Measurements from ENCODE around the gene IL6ST.
A peak's percentile ranks its signal among the peaks of the same experiment; 100 is the strongest.
"Not testable (repeated sequence)": the region's sequence is repeated elsewhere in the genome, so short reads cannot be mapped to it uniquely, and the experiment has no call there.

The IL6ST gene

DNA sequence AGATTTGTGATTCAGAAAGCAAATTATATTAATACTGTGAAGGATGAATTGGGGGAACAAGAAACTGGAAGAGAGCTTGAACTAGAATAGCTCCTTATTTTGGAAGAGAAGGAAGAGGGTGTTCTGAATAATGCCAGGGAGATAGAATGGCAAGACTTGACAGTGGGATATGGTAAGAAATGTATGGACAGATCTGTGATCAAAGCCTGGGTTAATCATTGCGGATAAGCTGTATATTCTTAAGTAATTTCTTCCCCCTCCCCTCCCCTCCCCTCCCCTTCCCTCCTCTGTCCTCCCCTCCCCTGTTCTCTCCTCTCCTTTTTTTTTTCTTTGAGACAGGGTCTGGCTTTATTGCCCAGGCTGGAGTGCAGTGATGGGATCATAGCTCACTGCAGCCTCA lies 10.1 kb upstream of the IL6ST start:
- Histone ChIP-seq H3K27me3 (ENCODE audit: insufficient read depth, low read length) (no peaks in the 10 kb centered on the region), H3K79me2 (ENCODE audit: control insufficient read depth, insufficient read depth, low read length, unreplicated experiment) (no peaks in the 10 kb centered on the region), H2AFZ (ENCODE audit: low read length, unreplicated experiment) (no peak overlapping the region), H3K36me3 (ENCODE audit: insufficient read depth, low read length) (no peaks in the 10 kb centered on the region), H3K27ac (ENCODE audit: low read depth, low read length) (no peak overlapping the region), H3K4me3 (ENCODE audit: low read depth, low read length) (no peak overlapping the region), H3K4me1 (ENCODE audit: control insufficient read depth, insufficient read depth, low read length, unreplicated experiment) (peaks cover 25% of the 10 kb centered on the region)

DNA sequence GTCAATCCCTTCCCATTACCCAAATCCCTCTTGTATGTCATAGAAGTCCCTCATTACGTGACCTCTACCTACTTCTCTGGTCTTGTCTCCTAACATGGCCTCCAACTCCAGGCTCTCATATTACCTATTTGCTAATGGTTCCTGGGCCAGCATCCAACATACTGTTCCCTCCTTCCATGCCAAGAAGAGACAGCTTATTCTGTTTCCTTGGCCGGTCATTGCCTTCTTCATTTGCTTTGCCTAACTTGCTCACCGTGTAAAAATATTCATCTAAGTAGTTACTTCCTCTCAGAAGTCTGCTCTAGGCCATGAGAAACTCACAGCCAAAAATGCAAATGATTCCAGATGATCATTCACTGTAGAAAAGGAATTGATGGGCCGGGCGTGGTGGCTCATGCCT lies 8.9 kb upstream of the IL6ST start:
- Histone ChIP-seq H3K36me3 (ENCODE audit: insufficient read depth, low read length) (no peaks in the 10 kb centered on the region), H3K79me2 (ENCODE audit: control insufficient read depth, insufficient read depth, low read length, unreplicated experiment) (no peaks in the 10 kb centered on the region), H3K4me1 (ENCODE audit: control insufficient read depth, insufficient read depth, low read length, unreplicated experiment) (peaks cover 22% of the 10 kb centered on the region), H3K27ac (ENCODE audit: low read depth, low read length) (peak overlapping the region; percentile 60), H3K4me3 (ENCODE audit: low read depth, low read length) (no peak overlapping the region), H2AFZ (ENCODE audit: low read length, unreplicated experiment) (peak overlapping the region; percentile 65), H3K27me3 (ENCODE audit: insufficient read depth, low read length) (no peaks in the 10 kb centered on the region)

DNA sequence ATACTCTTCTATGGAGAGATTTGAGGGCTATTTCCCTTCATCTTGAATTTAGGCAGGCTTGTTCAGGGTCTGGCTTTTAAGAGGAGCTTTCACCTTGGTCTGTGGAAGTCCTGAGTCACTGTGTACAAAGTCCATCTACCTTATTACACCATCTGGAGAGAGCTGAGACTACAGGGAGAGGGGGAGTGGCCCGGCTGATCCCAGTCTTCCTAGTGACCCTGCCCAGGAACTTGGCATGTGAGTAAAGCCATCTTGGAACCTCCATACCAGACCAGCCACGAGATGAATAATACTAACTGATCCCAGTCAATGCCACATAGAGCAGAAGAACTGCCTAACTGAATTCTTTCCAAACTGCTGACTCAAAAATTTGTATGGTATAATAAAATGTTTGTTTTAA lies 8.4 kb upstream of the IL6ST start:
- Histone ChIP-seq H3K36me3 (ENCODE audit: insufficient read depth, low read length) (no peaks in the 10 kb centered on the region), H3K4me3 (ENCODE audit: low read depth, low read length) (no peak overlapping the region), H3K4me1 (ENCODE audit: control insufficient read depth, insufficient read depth, low read length, unreplicated experiment) (peaks cover 20% of the 10 kb centered on the region), H3K27me3 (ENCODE audit: insufficient read depth, low read length) (no peaks in the 10 kb centered on the region), H3K27ac (ENCODE audit: low read depth, low read length) (peak overlapping the region; percentile 60), H2AFZ (ENCODE audit: low read length, unreplicated experiment) (peak overlapping the region; percentile 65), H3K79me2 (ENCODE audit: control insufficient read depth, insufficient read depth, low read length, unreplicated experiment) (no peaks in the 10 kb centered on the region)

DNA sequence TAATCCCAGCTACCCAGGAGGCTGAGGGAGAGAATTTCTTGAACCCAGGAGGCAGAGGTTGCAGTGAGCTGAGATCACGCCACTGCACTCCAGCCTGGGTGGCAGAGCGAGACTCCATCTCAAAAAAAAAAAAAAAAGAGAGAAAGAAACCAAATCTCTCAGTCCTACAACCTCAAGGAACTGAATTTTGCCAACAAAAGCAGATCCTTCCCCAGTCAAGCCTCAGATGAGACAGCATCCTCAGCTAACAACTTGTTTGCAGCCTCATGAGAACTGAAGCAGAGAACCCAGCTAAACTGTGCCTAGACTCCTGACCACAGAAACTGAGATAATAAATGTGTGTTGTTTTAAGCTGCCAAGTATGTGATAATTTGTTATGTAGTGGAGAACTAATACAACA lies 7.5 kb upstream of the IL6ST start:
- Histone ChIP-seq H3K4me3 (ENCODE audit: low read depth, low read length) (no peak overlapping the region), H3K4me1 (ENCODE audit: control insufficient read depth, insufficient read depth, low read length, unreplicated experiment) (peaks cover 28% of the 10 kb centered on the region), H3K27ac (ENCODE audit: low read depth, low read length) (no peak overlapping the region), H3K79me2 (ENCODE audit: control insufficient read depth, insufficient read depth, low read length, unreplicated experiment) (no peaks in the 10 kb centered on the region), H2AFZ (ENCODE audit: low read length, unreplicated experiment) (no peak overlapping the region), H3K27me3 (ENCODE audit: insufficient read depth, low read length) (no peaks in the 10 kb centered on the region), H3K36me3 (ENCODE audit: insufficient read depth, low read length) (no peaks in the 10 kb centered on the region)

DNA sequence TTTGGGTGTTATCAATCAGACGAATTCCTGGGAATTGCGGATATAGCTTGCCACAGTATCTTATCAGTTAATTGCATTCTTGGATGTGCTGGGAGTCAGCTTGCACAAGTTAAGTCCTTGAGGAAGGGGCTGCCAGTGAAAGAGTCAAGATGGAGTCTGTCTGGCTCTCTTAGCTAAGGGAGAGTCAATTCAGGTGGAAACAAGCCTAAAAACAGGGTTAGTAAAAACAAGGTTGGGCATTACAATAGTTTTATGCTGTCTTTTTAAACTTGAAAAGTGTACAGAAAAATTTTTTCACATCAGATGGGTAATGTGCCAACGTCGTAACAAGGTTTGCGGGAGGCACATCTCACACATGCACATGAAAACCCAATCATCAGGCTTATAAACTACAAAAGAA lies 5.5 kb upstream of the IL6ST start:
- H3K36me3 ChIP-seq (ENCODE audit: insufficient read depth, low read length); H3K79me2 ChIP-seq (ENCODE audit: control insufficient read depth, insufficient read depth, low read length, unreplicated experiment); H3K4me3 ChIP-seq (ENCODE audit: low read depth, low read length); H3K27me3 ChIP-seq (ENCODE audit: insufficient read depth, low read length); H3K27ac ChIP-seq (ENCODE audit: low read depth, low read length); H2AFZ ChIP-seq (ENCODE audit: low read length, unreplicated experiment): not testable (repeated sequence)
- peaks cover 25% of the 10 kb centered on the region for H3K4me1 ChIP-seq (ENCODE audit: control insufficient read depth, insufficient read depth, low read length, unreplicated experiment)

DNA sequence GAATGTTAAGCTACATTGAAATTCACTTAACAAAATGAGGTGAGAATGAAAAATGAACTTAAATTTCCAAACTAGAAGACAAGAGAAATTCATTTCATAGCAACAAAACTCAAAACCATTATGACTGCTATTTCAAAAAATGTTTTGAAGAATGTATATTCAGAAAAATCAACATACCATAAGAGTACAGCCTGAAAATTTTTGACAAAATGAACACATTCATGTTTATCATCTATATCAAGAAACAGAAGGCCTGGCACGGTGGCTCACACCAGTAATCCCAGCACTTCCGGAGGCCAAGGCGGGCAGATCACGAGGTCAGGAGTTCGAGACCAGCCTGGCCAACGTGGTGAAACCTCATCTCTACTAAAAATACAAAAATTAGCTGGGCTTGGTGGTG lies 4.2 kb upstream of the IL6ST start:
- Histone ChIP-seq H3K27me3 (ENCODE audit: insufficient read depth, low read length) (no peaks in the 10 kb centered on the region), H3K36me3 (ENCODE audit: insufficient read depth, low read length) (no peaks in the 10 kb centered on the region), H3K79me2 (ENCODE audit: control insufficient read depth, insufficient read depth, low read length, unreplicated experiment) (peaks cover 11% of the 10 kb centered on the region), H2AFZ (ENCODE audit: low read length, unreplicated experiment) (no peak overlapping the region), H3K4me1 (ENCODE audit: control insufficient read depth, insufficient read depth, low read length, unreplicated experiment) (peaks cover 25% of the 10 kb centered on the region), H3K27ac (ENCODE audit: low read depth, low read length) (no peak overlapping the region), H3K4me3 (ENCODE audit: low read depth, low read length) (no peak overlapping the region)

DNA sequence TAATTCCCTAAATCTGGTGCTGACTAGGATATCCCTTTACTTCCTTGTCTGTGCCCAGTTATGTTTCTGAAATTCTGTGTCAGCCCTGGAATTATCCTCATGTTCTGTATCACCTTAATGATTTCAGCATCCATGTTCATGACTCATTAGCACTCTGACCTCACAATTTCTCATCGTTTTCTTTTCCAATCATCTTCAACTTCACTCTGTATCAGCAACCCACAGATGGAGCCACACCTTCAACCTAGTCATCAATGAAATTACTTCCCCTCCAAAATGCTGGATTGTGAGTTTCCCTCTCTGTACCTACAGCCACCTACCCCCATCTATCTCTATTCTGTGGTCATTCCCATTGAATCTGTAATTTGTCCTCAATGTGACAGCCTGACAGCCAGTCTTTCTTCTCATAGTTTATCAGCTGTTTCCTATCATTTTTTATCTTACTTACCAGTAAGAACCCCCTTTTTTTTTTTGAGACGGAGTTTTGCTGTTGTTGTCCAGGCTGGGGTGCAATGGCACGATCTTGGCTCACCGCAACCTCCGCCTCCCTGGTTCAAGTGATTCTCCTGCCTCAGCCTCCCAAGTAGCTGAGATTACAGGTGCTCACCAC lies 3.1 kb upstream of the IL6ST start:
- Histone ChIP-seq H3K27me3 (ENCODE audit: insufficient read depth, low read length) (no peaks in the 10 kb centered on the region), H3K79me2 (ENCODE audit: control insufficient read depth, insufficient read depth, low read length, unreplicated experiment) (peaks cover 22% of the 10 kb centered on the region), H3K4me1 (ENCODE audit: control insufficient read depth, insufficient read depth, low read length, unreplicated experiment) (peaks cover 16% of the 10 kb centered on the region), H3K36me3 (ENCODE audit: insufficient read depth, low read length) (no peaks in the 10 kb centered on the region), H2AFZ (ENCODE audit: low read length, unreplicated experiment) (no peak overlapping the region), H3K4me3 (ENCODE audit: low read depth, low read length) (no peak overlapping the region), H3K27ac (ENCODE audit: low read depth, low read length) (peak overlapping the region; percentile 97)

DNA sequence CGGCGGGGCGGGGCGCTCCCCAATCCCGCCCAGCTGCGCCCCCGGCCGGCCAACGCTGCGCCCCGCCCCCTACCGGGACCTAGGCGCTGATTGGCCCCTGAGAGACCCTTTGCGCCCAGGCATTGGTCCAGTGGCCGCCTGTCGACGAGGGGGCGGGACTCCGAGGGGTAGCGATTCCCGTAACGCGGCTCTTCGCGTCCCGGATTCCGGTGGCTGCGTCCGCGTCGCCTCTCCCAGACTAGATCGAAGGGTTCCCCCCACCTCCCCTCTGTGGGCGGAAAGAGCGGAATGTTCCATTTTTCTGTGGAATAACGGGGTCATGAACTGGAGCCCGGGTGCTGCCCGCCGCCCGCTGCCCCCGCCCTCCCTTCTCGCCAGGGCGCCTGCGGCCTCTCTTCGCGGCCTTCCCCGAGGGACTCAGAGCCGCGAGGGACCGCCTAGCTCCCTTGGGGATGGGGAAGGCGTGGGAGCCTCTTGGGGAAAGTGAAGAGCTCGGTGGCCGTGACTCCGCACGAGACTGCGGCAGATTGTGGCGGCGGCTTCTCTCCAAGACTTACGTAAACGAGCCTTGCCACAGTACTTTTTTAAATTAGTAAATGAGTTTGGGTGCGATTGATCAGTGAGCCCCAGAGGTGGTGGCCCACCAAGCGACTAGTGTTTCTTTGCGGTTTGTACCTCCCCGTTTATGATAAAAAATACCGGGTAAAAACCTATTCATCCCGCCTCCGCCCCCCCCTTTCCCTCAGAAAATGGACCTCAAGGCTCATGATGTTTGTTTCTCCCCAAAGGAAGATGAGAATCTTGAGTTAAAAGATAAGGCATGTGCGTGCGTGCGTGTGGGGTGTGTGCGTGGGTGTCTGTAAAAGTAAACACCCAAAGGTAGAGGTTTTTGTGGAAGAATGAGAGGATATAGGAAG lies 493 bp upstream of the IL6ST start:
- Histone ChIP-seq H3K27me3 (ENCODE audit: insufficient read depth, low read length) (no peaks in the 10 kb centered on the region), H3K4me3 (ENCODE audit: low read depth, low read length) (peak overlapping the region; percentile 94), H2AFZ (ENCODE audit: low read length, unreplicated experiment) (peak overlapping the region; percentile 29), H3K79me2 (ENCODE audit: control insufficient read depth, insufficient read depth, low read length, unreplicated experiment) (peaks cover 46% of the 10 kb centered on the region), H3K27ac (ENCODE audit: low read depth, low read length) (peak overlapping the region; percentile 97), H3K36me3 (ENCODE audit: insufficient read depth, low read length) (peaks cover 3% of the 10 kb centered on the region; the same call in 1 of the 2 replicates), H3K4me1 (ENCODE audit: control insufficient read depth, insufficient read depth, low read length, unreplicated experiment) (peaks cover 25% of the 10 kb centered on the region)

DNA sequence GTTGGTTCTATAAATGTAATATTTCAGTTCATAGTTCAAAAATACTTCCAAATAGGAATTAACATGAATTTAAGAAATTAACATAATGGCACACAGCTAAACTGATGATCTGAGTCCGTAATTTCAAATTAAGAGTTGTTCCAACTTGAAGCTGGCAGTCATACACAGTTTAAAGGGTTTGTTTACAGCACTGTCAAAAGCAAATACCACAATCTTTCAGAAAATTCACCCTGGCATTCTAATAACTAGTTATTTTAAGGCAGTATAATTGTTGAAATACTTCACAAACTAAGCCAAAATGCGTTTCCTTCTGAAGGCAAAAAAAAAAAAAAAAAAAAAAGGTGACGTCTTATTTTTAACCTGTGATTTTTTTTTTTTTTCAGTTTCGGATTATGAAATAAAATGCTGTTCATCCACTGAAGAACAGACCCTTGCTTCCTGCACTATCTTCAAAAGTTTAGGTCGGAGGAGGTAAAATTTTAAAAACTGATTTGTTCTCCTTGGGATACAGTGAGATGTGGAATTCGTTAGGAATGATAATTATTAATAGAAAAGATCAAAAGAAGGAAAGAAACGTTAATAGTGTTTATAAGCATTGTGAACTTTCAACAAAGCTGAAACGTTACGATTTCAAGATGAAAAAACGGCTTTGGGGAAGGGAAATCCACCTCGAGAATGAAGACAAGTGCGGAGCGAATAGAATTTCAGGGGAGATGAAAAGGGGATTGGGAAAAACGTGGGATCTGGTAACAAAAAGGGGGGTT lies 850 bp downstream of the IL6ST start:
- H3K4me3 ChIP-seq (ENCODE audit: low read depth, low read length), result peak overlapping the region; percentile 94
- no peaks in the 10 kb centered on the region for H3K27me3 ChIP-seq (ENCODE audit: insufficient read depth, low read length)
- peaks cover 36% of the 10 kb centered on the region for H3K4me1 ChIP-seq (ENCODE audit: control insufficient read depth, insufficient read depth, low read length, unreplicated experiment)
- H3K27ac ChIP-seq (ENCODE audit: low read depth, low read length), result peak overlapping the region; percentile 97
- no peak overlapping the region for H2AFZ ChIP-seq (ENCODE audit: low read length, unreplicated experiment)
- H3K79me2 ChIP-seq (ENCODE audit: control insufficient read depth, insufficient read depth, low read length, unreplicated experiment), result peaks cover 60% of the 10 kb centered on the region
- peaks cover 3% of the 10 kb centered on the region; the same call in 1 of the 2 replicates for H3K36me3 ChIP-seq (ENCODE audit: insufficient read depth, low read length)

DNA sequence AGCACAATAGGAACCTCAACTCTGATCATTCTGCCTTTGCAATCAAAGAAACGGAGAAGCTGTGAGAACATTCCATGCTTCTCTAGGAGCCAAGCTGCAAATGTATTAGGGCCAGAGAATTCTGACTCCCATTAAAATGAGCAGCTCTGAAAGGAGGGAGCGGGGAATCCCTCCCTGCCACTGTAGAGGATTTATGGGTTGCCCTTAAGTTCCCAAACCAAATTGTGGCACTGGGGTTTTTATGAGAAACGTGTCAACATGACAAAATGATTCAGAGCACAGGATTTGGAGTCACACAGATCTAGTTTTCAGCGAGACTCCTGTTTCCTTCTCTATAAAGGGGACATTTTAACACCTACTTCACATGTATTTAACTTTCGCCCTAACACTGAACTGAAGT lies 1.8 kb downstream of the IL6ST start:
- Histone ChIP-seq H3K27me3 (ENCODE audit: insufficient read depth, low read length) (no peaks in the 10 kb centered on the region), H3K4me1 (ENCODE audit: control insufficient read depth, insufficient read depth, low read length, unreplicated experiment) (peaks cover 34% of the 10 kb centered on the region), H3K36me3 (ENCODE audit: insufficient read depth, low read length) (peaks cover 3% of the 10 kb centered on the region; the same call in 1 of the 2 replicates), H2AFZ (ENCODE audit: low read length, unreplicated experiment) (no peak overlapping the region), H3K27ac (ENCODE audit: low read depth, low read length) (peak overlapping the region; percentile 97), H3K79me2 (ENCODE audit: control insufficient read depth, insufficient read depth, low read length, unreplicated experiment) (peaks cover 69% of the 10 kb centered on the region), H3K4me3 (ENCODE audit: low read depth, low read length) (peak overlapping the region; percentile 94)
